Esophagus muscularis mucosa (tissue), 4 donors: Measurements from ENCODE around the gene CFAP54. TPM values are rescaled to one million over a fixed set of nuclear protein-coding genes. Genes with fewer than 3 reads are reported as not detected.

Experiments
- DNase-seq: peaks from one replicate; pipeline ENCODE4 v3.0.0-alpha.2; 2017; ENCODE audit errors: extremely low spot score
- H3K27ac ChIP-seq, 4 donors: fragments of 200-600 bp; sonication (generic); replicated peaks in 1 of 4; 1 replicate in 3 of 4; 2 replicates in 1 of 4; pipeline ENCODE4 v1.5.1; 2016 to 2019; ENCODE audit warnings: mild to moderate bottlenecking in 1 of 4
- H3K27me3 ChIP-seq, 4 donors: fragments of 200-600 bp; sonication (generic); one replicate each; pipeline versions ENCODE4 v1.5.1 to v1.6.0; 2016 to 2019
- H3K36me3 ChIP-seq, 4 donors: fragments of 200-600 bp; sonication (generic); one replicate each; pipeline ENCODE4 v1.5.1; 2016 to 2019
- H3K4me1 ChIP-seq, 4 donors: fragments of 200-600 bp; sonication (generic); one replicate each; pipeline ENCODE4 v1.5.1; 2016 to 2019
- H3K4me3 ChIP-seq, 4 donors: fragments of 200-600 bp; sonication (generic); 1 replicate in 2 of 4; 2 replicates in 2 of 4; pipeline ENCODE4 v1.5.1; 2016 to 2019; ENCODE audit warnings: mild to moderate bottlenecking in 4 of 4, moderate library complexity in 1 of 4
- H3K9me3 ChIP-seq, 4 donors: fragments of 200-600 bp; sonication (generic); 1 replicate in 3 of 4; 2 replicates in 1 of 4; pipeline ENCODE4 v1.5.1; 2016 to 2019
- CTCF ChIP-seq, 3 experiments: fragments of 200-600 bp in 2 of 3; fragments of 450-650 bp in 1 of 3; sonication (generic) in 2 of 3; IDR thresholded peaks; one replicate each; pipeline ENCODE4 v1.5.1; 2017 to 2019; ENCODE audit warnings: antibody characterized with exemption in 3 of 3, mild to moderate bottlenecking in 2 of 3, moderate library complexity in 1 of 3
- EP300 ChIP-seq: sonication (generic); formaldehyde crosslinking; IDR thresholded peaks from one replicate; pipeline ENCODE4 v1.6.1; 2017; ENCODE audit warnings: antibody characterized with exemption
- POLR2A ChIP-seq: fragments of 450-650 bp; IDR thresholded peaks from one replicate; pipeline ENCODE4 v1.6.1; 2017; ENCODE audit warnings: antibody characterized with exemption, moderate library complexity, mild to moderate bottlenecking, low read depth
- POLR2AphosphoS5 ChIP-seq, 2 donors: sonication (generic); formaldehyde crosslinking; IDR thresholded peaks; one replicate each; pipeline ENCODE4 v1.6.1; 2017; ENCODE audit warnings: antibody characterized with exemption in 2 of 2
- WGBS: methylation state at CpG from one replicate; pipeline ENCODE4 v1.1.5; 2018; 5-methylcytosine and 5-hydroxymethylcytosine counted together
- intact Hi-C: fragments of 100-400 bp; cut with DNase I; formaldehyde crosslinking; loops from one replicate; pipeline ENCODE4 v1.15.1; 2023
- total RNA-seq, 4 donors: library from RNA; depleted of rRNA; stranded (reverse); fragments of >200 nt; gene quantifications; one replicate each; pipeline versions ENCODE4 v1.1.0 to v1.2.1, GENCODE V29; 2016

The CFAP54 gene
- total RNA-seq, 4 donors from 2014 or later = 3.0 to 5.8 (median 4.3) TPM

GRCh38 chr12:96570579-96570978 lies 81.2 kb downstream of the CFAP54 start:
- Histone ChIP-seq H3K9me3 (no peaks in the 10 kb centered on the region), H3K36me3 (no peaks in the 10 kb centered on the region), H3K4me3 (no peak overlapping the region), H3K4me1 (no peaks in the 10 kb centered on the region), H3K27ac (no peak overlapping the region), H3K27me3 (no peaks in the 10 kb centered on the region)
- no peak for DNase-seq
- TF ChIP-seq EP300 (no peak), CTCF (IDR thresholded peaks at IDR 0.05) (no peak), POLR2AphosphoS5 (IDR thresholded peaks at IDR 0.05) (no peak), POLR2A (no peak)
- intact Hi-C loops = no loop called here

GRCh38 chr12:96571101-96571862 lies 81.9 kb downstream of the CFAP54 start:
- WGBS = 78% methylated on average over 4 of the region's 4 CpGs
- DNase-seq = no peak
- Histone ChIP-seq H3K27ac (no peak overlapping the region), H3K4me3 (no peak overlapping the region), H3K36me3 (no peaks in the 10 kb centered on the region), H3K9me3 (no peaks in the 10 kb centered on the region), H3K4me1 (no peaks in the 10 kb centered on the region), H3K27me3 (no peaks in the 10 kb centered on the region)
- TF ChIP-seq POLR2A (no peak), POLR2AphosphoS5 (IDR thresholded peaks at IDR 0.05) (no peak), CTCF (IDR thresholded peaks at IDR 0.05) (no peak), EP300 (no peak)
- intact Hi-C loops = no loop called here

GRCh38 chr12:96578526-96579125 lies 89.2 kb downstream of the CFAP54 start:
- no peak for DNase-seq
- intact Hi-C loops = loop anchor here (5.0 kb wide), 2 partner anchors 409 to 724 kb away; no protein-coding TSS in a partner anchor
- H3K4me3 ChIP-seq = no peak overlapping the region
- H3K9me3 ChIP-seq = no peaks in the 10 kb centered on the region
- no peaks in the 10 kb centered on the region for H3K4me1 ChIP-seq
- H3K27me3 ChIP-seq = no peaks in the 10 kb centered on the region
- no peaks in the 10 kb centered on the region for H3K36me3 ChIP-seq
- 2% methylated on average over 3 of the region's 3 CpGs for WGBS
- no peak overlapping the region for H3K27ac ChIP-seq
- peak; percentile 49 to 64 (median 61) for TF ChIP-seq CTCF (IDR thresholded peaks at IDR 0.05)
- TF ChIP-seq POLR2A = no peak

- H3K27me3 ChIP-seq = no peaks in the 10 kb centered on the region
- intact Hi-C loops = no loop called here
Observed at GRCh38 chr12:96585977-96586376, 96.6 kb downstream of the CFAP54 start.

More at GRCh38 chr12:96585977-96586376, 96.6 kb downstream of the CFAP54 start:
- DNase-seq = no peak
- no peaks in the 10 kb centered on the region for H3K9me3 ChIP-seq
- H3K27ac ChIP-seq = no peak overlapping the region
- H3K4me1 ChIP-seq = no peaks in the 10 kb centered on the region
- H3K4me3 ChIP-seq = no peak overlapping the region
- 91% methylated on average over 1 of the region's 1 CpG for WGBS
- no peaks in the 10 kb centered on the region for H3K36me3 ChIP-seq
- TF ChIP-seq POLR2AphosphoS5 (IDR thresholded peaks at IDR 0.05) (no peak), POLR2A (no peak), EP300 (no peak), CTCF (IDR thresholded peaks at IDR 0.05) (no peak)
